WTC11 (cell line): ENCODE measurements around the gene MFSD11.

Source experiments
- NFE2L1 ChIP-seq: sonication (generic); formaldehyde crosslinking; IDR thresholded peaks from 2 replicates; pipeline ENCODE4 v1.8.1; 2023; ENCODE audit warnings: missing genetic modification reagents
- NFYB ChIP-seq: sonication (generic); formaldehyde crosslinking; conservative IDR thresholded peaks from 2 replicates; pipeline ENCODE4 v1.8.0; 2022; ENCODE audit warnings: low read depth, missing genetic modification reagents
- SMAD3 ChIP-seq: sonication (generic); formaldehyde crosslinking; IDR thresholded peaks from 2 replicates; pipeline ENCODE4 v1.8.0; 2022; ENCODE audit warnings: missing genetic modification reagents, mild to moderate bottlenecking, borderline replicate concordance
- TCF7 ChIP-seq: sonication (generic); formaldehyde crosslinking; IDR thresholded peaks from 2 replicates; pipeline ENCODE4 v1.8.0; 2022; ENCODE audit warnings: mild to moderate bottlenecking, low read depth, missing genetic modification reagents, moderate library complexity
- ZBTB21 ChIP-seq: sonication (generic); formaldehyde crosslinking; IDR thresholded peaks from 2 replicates; pipeline ENCODE4 v1.8.1; 2023; ENCODE audit warnings: mild to moderate bottlenecking, missing genetic modification reagents, borderline replicate concordance
- TF ChIP-seq, protein P1 (sequence below): sonication (generic); formaldehyde crosslinking; IDR thresholded peaks from 2 replicates; pipeline ENCODE4 v1.8.0; 2022; ENCODE audit warnings: mild to moderate bottlenecking, missing genetic modification reagents
- TF ChIP-seq, protein P2 (sequence below): fragments of 200-600 bp; IDR thresholded peaks from 2 replicates; pipeline ENCODE4 v1.8.0; 2022; ENCODE audit warnings: antibody characterized with exemption
- TF ChIP-seq, protein P3 (sequence below): sonication (generic); formaldehyde crosslinking; IDR thresholded peaks from 2 replicates; pipeline ENCODE4 v1.8.0; 2023; ENCODE audit warnings: missing genetic modification reagents, mild to moderate bottlenecking, borderline replicate concordance
- TF ChIP-seq, protein P4 (sequence below): sonication (generic); formaldehyde crosslinking; IDR thresholded peaks from 2 replicates; pipeline ENCODE4 v1.8.1; 2022; ENCODE audit warnings: low read depth, mild to moderate bottlenecking, moderate library complexity, missing genetic modification reagents, borderline replicate concordance
- TF ChIP-seq, protein P5 (sequence below): sonication (generic); formaldehyde crosslinking; IDR thresholded peaks from 2 replicates; pipeline ENCODE4 v1.8.0; 2022; ENCODE audit warnings: mild to moderate bottlenecking, missing genetic modification reagents
- TF ChIP-seq, protein P6 (sequence below): sonication (generic); formaldehyde crosslinking; IDR thresholded peaks from 2 replicates; pipeline ENCODE4 v1.8.1; 2023; ENCODE audit warnings: mild to moderate bottlenecking, moderate library complexity, missing genetic modification reagents
- TF ChIP-seq, protein P7 (sequence below): sonication (generic); formaldehyde crosslinking; IDR thresholded peaks from 2 replicates; pipeline ENCODE4 v1.8.1; 2023; ENCODE audit warnings: mild to moderate bottlenecking, missing genetic modification reagents

DNA sequence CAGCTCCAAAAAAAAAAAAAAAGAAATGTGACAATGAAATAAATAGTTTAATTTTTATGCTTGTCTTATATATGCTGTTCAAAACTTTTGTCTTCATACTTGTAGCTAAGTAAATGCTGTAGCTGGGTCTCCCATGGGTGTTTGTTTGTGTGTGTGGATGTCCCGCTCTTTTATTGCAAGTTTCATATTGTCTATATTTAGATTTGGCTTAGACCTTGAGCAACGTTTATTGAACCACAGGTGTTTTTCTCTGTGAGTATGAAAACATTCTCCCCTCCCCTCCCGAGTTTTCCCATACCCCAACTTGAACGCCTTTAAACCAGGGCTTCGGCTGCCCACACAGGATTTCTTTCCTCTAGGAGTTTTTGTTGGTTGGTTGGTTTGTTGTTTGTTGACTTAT lies 45.2 kb downstream of the MFSD11 start:
- TF ChIP-seq, protein P1, sequence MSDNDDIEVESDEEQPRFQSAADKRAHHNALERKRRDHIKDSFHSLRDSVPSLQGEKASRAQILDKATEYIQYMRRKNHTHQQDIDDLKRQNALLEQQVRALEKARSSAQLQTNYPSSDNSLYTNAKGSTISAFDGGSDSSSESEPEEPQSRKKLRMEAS (CRISPR knock-in tag) = no peak
- TF ChIP-seq, protein P2, sequence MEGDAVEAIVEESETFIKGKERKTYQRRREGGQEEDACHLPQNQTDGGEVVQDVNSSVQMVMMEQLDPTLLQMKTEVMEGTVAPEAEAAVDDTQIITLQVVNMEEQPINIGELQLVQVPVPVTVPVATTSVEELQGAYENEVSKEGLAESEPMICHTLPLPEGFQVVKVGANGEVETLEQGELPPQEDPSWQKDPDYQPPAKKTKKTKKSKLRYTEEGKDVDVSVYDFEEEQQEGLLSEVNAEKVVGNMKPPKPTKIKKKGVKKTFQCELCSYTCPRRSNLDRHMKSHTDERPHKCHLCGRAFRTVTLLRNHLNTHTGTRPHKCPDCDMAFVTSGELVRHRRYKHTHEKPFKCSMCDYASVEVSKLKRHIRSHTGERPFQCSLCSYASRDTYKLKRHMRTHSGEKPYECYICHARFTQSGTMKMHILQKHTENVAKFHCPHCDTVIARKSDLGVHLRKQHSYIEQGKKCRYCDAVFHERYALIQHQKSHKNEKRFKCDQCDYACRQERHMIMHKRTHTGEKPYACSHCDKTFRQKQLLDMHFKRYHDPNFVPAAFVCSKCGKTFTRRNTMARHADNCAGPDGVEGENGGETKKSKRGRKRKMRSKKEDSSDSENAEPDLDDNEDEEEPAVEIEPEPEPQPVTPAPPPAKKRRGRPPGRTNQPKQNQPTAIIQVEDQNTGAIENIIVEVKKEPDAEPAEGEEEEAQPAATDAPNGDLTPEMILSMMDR = no peak
- TF ChIP-seq, protein P3, sequence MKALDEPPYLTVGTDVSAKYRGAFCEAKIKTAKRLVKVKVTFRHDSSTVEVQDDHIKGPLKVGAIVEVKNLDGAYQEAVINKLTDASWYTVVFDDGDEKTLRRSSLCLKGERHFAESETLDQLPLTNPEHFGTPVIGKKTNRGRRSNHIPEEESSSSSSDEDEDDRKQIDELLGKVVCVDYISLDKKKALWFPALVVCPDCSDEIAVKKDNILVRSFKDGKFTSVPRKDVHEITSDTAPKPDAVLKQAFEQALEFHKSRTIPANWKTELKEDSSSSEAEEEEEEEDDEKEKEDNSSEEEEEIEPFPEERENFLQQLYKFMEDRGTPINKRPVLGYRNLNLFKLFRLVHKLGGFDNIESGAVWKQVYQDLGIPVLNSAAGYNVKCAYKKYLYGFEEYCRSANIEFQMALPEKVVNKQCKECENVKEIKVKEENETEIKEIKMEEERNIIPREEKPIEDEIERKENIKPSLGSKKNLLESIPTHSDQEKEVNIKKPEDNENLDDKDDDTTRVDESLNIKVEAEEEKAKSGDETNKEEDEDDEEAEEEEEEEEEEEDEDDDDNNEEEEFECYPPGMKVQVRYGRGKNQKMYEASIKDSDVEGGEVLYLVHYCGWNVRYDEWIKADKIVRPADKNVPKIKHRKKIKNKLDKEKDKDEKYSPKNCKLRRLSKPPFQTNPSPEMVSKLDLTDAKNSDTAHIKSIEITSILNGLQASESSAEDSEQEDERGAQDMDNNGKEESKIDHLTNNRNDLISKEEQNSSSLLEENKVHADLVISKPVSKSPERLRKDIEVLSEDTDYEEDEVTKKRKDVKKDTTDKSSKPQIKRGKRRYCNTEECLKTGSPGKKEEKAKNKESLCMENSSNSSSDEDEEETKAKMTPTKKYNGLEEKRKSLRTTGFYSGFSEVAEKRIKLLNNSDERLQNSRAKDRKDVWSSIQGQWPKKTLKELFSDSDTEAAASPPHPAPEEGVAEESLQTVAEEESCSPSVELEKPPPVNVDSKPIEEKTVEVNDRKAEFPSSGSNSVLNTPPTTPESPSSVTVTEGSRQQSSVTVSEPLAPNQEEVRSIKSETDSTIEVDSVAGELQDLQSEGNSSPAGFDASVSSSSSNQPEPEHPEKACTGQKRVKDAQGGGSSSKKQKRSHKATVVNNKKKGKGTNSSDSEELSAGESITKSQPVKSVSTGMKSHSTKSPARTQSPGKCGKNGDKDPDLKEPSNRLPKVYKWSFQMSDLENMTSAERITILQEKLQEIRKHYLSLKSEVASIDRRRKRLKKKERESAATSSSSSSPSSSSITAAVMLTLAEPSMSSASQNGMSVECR (CRISPR knock-in tag) = no peak
- TF ChIP-seq SMAD3 (CRISPR knock-in tag) (no peak), ZBTB21 (no peak), TCF7 (no peak), NFE2L1 (CRISPR knock-in tag) (no peak), NFYB (CRISPR knock-in tag) (no peak)
- TF ChIP-seq, protein P4, sequence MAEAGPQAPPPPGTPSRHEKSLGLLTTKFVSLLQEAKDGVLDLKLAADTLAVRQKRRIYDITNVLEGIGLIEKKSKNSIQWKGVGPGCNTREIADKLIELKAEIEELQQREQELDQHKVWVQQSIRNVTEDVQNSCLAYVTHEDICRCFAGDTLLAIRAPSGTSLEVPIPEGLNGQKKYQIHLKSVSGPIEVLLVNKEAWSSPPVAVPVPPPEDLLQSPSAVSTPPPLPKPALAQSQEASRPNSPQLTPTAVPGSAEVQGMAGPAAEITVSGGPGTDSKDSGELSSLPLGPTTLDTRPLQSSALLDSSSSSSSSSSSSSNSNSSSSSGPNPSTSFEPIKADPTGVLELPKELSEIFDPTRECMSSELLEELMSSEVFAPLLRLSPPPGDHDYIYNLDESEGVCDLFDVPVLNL (CRISPR knock-in tag) = no peak
- TF ChIP-seq, protein P5, sequence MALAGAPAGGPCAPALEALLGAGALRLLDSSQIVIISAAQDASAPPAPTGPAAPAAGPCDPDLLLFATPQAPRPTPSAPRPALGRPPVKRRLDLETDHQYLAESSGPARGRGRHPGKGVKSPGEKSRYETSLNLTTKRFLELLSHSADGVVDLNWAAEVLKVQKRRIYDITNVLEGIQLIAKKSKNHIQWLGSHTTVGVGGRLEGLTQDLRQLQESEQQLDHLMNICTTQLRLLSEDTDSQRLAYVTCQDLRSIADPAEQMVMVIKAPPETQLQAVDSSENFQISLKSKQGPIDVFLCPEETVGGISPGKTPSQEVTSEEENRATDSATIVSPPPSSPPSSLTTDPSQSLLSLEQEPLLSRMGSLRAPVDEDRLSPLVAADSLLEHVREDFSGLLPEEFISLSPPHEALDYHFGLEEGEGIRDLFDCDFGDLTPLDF (CRISPR knock-in tag) = no peak
- TF ChIP-seq, protein P6, sequence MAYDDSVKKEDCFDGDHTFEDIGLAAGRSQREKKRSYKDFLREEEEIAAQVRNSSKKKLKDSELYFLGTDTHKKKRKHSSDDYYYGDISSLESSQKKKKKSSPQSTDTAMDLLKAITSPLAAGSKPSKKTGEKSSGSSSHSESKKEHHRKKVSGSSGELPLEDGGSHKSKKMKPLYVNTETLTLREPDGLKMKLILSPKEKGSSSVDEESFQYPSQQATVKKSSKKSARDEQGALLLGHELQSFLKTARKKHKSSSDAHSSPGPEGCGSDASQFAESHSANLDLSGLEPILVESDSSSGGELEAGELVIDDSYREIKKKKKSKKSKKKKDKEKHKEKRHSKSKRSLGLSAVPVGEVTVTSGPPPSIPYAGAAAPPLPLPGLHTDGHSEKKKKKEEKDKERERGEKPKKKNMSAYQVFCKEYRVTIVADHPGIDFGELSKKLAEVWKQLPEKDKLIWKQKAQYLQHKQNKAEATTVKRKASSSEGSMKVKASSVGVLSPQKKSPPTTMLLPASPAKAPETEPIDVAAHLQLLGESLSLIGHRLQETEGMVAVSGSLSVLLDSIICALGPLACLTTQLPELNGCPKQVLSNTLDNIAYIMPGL (CRISPR knock-in tag) = no peak
- TF ChIP-seq, protein P7, sequence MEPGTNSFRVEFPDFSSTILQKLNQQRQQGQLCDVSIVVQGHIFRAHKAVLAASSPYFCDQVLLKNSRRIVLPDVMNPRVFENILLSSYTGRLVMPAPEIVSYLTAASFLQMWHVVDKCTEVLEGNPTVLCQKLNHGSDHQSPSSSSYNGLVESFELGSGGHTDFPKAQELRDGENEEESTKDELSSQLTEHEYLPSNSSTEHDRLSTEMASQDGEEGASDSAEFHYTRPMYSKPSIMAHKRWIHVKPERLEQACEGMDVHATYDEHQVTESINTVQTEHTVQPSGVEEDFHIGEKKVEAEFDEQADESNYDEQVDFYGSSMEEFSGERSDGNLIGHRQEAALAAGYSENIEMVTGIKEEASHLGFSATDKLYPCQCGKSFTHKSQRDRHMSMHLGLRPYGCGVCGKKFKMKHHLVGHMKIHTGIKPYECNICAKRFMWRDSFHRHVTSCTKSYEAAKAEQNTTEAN (CRISPR knock-in tag) = no peak
